Left lung (tissue), 10 donors: ENCODE data around the gene ZCCHC8. TPM values are rescaled to one million over a fixed set of nuclear protein-coding genes. Genes with fewer than 3 reads are reported as not detected.
A peak's percentile ranks its signal among the peaks of the same experiment; 100 is the strongest.

Source experiments
- ATAC-seq: fragments of 200-7000 bp; cut with Tn5 transposase; one replicate; pipeline ENCODE4 v1.9.1; 2020; ENCODE audit warnings: moderate library complexity
- DNase-seq, 4 donors: peaks; one replicate each; pipeline ENCODE4 v3.0.0-alpha.2; 2013 to 2020
- H3K27ac ChIP-seq, 2 donors: fragments of 200-600 bp; sonication (generic) in 1 of 2; one replicate each; pipeline versions ENCODE4 v1.5.0 to v1.8.0; 2020 to 2021
- H3K27me3 ChIP-seq, 2 donors: fragments of 200-600 bp; sonication (generic) in 1 of 2; one replicate each; pipeline versions ENCODE4 v1.5.0 to v1.8.0; 2020 to 2021
- H3K36me3 ChIP-seq, 2 donors: fragments of 200-600 bp; sonication (generic) in 1 of 2; one replicate each; pipeline versions ENCODE4 v1.5.0 to v1.8.0; 2020 to 2021
- H3K4me1 ChIP-seq, 2 donors: fragments of 200-600 bp; one replicate each; pipeline ENCODE4 v1.8.0; 2021
- H3K4me3 ChIP-seq, 2 donors: fragments of 200-600 bp; sonication (generic) in 1 of 2; one replicate each; pipeline versions ENCODE4 v1.5.0 to v1.8.0; 2020 to 2021; ENCODE audit warnings: mild to moderate bottlenecking in 1 of 2
- H3K9me3 ChIP-seq, 2 donors: fragments of 200-600 bp; sonication (generic) in 1 of 2; one replicate each; pipeline versions ENCODE4 v1.5.0 to v1.8.0; 2020 to 2021
- CTCF ChIP-seq, 2 donors: fragments of 200-600 bp; sonication (generic) in 1 of 2; IDR thresholded peaks; one replicate each; pipeline versions ENCODE4 v1.5.0 to v1.8.0; 2021; ENCODE audit warnings: antibody characterized with exemption in 2 of 2
- intact Hi-C, 2 donors: fragments of 100-400 bp; cut with DNase I; formaldehyde crosslinking; loops; one replicate each; pipeline versions ENCODE4 v1.11.2 to v1.14.2; 2022
- polyA plus RNA-seq, 6 donors: library from polyadenylated mRNA; unstranded; fragments of 120-200 nt; gene quantifications; one replicate each; pipeline ENCODE4 v1.2.1, GENCODE V29; 2013; ENCODE audit not compliant: insufficient read length in 6 of 6
- total RNA-seq, 2 donors: library from RNA; stranded (reverse); fragmentation: NEBNext Ultra II Directional; extraction: Animal tissue kit (Norgen Biotek cat#: 25700); gene quantifications; one replicate each; pipeline ENCODE4 v1.2.1, GENCODE V29; 2021
- donor health status: DM: no; HTN: yes; CAD: no.
- donor health status: DM: no; HTN: no; CAD: no.

ZCCHC8 gene
- total and polyA plus RNA-seq, 8 donors = 18.1 to 59.0 (median 48.0) TPM

- H3K27me3 ChIP-seq = no peaks in the 10 kb centered on the region
- H3K4me3 ChIP-seq = no peak overlapping the region
- ATAC-seq (no peak), DNase-seq (no peak)
- peaks cover 13 to 81% of the 10 kb centered on the region in 2 donors for H3K36me3 ChIP-seq
- no peak overlapping the region for H3K27ac ChIP-seq
- intact Hi-C loops = no loop called here
- H3K4me1 ChIP-seq = peaks cover 0 to 12% of the 10 kb centered on the region in 2 donors
- H3K9me3 ChIP-seq = no peaks in the 10 kb centered on the region
- TF ChIP-seq CTCF (IDR thresholded peaks at IDR 0.05) = no peak
Observed at GRCh38 chr12:122505419-122506051, 4.8 kb upstream of the ZCCHC8 start.

- intact Hi-C loops = no loop called here
- no peak for ATAC-seq
- no peak overlapping the region for H3K27ac ChIP-seq
Observed at GRCh38 chr12:122503783-122504590, 3.3 kb upstream of the ZCCHC8 start.

GRCh38 chr12:122503147-122503751 is 2.5 kb upstream of the ZCCHC8 start:
- ATAC-seq (no peak), DNase-seq (no peak)
- intact Hi-C loops = no loop called here
- H3K9me3 ChIP-seq = no peaks in the 10 kb centered on the region
- H3K27me3 ChIP-seq = no peaks in the 10 kb centered on the region
- no peak overlapping the region for H3K27ac ChIP-seq
- peaks cover 13 to 59% of the 10 kb centered on the region in 2 donors for H3K36me3 ChIP-seq
- no peak for TF ChIP-seq CTCF (IDR thresholded peaks at IDR 0.05)
- peaks cover 10 to 29% of the 10 kb centered on the region in 2 donors for H3K4me1 ChIP-seq
- no peak overlapping the region for H3K4me3 ChIP-seq

More at GRCh38 chr12:122503783-122504590, 3.3 kb upstream of the ZCCHC8 start:
- H3K27me3 ChIP-seq = no peaks in the 10 kb centered on the region
- TF ChIP-seq CTCF (IDR thresholded peaks at IDR 0.05) = no peak
- no peaks in the 10 kb centered on the region for H3K9me3 ChIP-seq
- H3K36me3 ChIP-seq = peaks cover 13 to 66% of the 10 kb centered on the region in 2 donors
- DNase-seq = no peak
- H3K4me1 ChIP-seq = peaks cover 5 to 22% of the 10 kb centered on the region in 2 donors
- H3K4me3 ChIP-seq = no peak overlapping the region

- no peak for TF ChIP-seq CTCF (IDR thresholded peaks at IDR 0.05)
- H3K9me3 ChIP-seq = no peaks in the 10 kb centered on the region
- peaks cover 10 to 44% of the 10 kb centered on the region in 2 donors for H3K4me1 ChIP-seq
- H3K4me3 ChIP-seq = peak overlapping the region in 1 of 2 donors; percentile 84
- peak overlapping the region; percentile 96 to 97 for H3K27ac ChIP-seq
- H3K36me3 ChIP-seq = peaks cover 6 to 50% of the 10 kb centered on the region in 2 donors
- H3K27me3 ChIP-seq = no peaks in the 10 kb centered on the region
- DNase-seq = no peak
- ATAC-seq = no peak
- intact Hi-C loops = no loop called here
Observed at GRCh38 chr12:122501489-122501989, 807 bp upstream of the ZCCHC8 start.
